Measurements from ENCODE around the gene C17orf67. TPM values are rescaled to one million over a fixed set of nuclear protein-coding genes. Genes with fewer than 3 reads are reported as not detected.

C17orf67 gene
- total and polyA plus RNA-seq, 2 of the 13 experiments (the other 11 are each of a cell fraction or from before 2014, with no cell fraction given) = 0.41 to 0.86 TPM

DNA sequence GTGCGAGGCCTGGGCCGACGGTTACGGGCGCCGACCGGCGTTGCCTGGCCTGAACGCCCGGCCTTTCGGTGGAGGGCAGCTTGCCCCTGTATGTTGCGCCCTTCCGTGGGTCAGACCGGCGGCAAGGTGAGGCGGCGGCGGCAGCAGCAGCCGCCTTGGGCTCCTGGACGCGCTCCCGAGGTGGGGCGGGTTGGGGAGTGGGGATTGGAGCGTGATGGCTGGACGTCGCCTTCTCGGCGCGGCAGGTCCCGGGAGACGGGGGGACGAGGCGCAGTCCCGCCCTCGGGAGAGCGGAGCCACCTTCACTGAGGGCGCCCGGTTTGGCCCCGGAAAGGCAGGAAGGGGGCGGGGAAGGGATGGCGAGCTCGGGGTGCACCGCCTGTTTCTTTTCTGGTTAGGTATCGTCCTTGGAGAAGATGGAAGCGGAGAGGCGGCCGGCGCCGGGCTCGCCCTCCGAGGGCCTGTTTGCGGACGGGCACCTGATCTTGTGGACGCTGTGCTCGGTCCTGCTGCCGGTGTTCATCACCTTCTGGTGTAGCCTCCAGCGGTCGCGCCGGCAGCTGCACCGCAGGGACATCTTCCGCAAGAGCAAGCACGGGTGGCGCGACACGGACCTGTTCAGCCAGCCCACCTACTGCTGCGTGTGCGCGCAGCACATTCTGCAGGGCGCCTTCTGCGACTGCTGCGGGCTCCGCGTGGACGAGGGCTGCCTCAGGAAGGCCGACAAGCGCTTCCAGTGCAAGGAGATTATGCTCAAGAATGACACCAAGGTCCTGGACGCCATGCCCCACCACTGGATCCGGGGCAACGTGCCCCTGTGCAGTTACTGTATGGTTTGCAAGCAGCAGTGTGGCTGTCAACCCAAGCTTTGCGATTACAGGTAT, 902 bp upstream of the C17orf67 start (continued):
- TF ChIP-seq TIGD3 (CRISPR knock-in tag; IDR thresholded peaks at IDR 0.05; ENCODE audit: borderline replicate concordance) (0 out of 2 replicates have a peak, but pooled peaks have one; percentile 33), BRD4 (CRISPR knock-in tag; IDR thresholded peaks at IDR 0.05) (peak; percentile 50), NKX3-1 (CRISPR knock-in tag; IDR thresholded peaks at IDR 0.05) (peak; percentile 38; the same call in 1 of the 2 replicates), ARID4A (CRISPR knock-in tag; IDR thresholded peaks at IDR 0.05; ENCODE audit: borderline replicate concordance) (peak; percentile 66), ELF1 (CRISPR knock-in tag; IDR thresholded peaks at IDR 0.05) (peak; percentile 17; the same call in 1 of the 2 replicates), CBX2 (IDR thresholded peaks at IDR 0.05; ENCODE audit: low read depth, low read length) (no peak), CBX2 (CRISPR knock-in tag; IDR thresholded peaks at IDR 0.05; ENCODE audit: low read depth) (peak; percentile 57; the same call in 1 of the 2 replicates), ZNF292 (CRISPR knock-in tag; IDR thresholded peaks at IDR 0.05; ENCODE audit: borderline replicate concordance, low read depth) (peak; percentile 88), ZNF646 (CRISPR knock-in tag; IDR thresholded peaks at IDR 0.05) (0 out of 2 replicates have a peak, but pooled peaks have one; percentile 41), ATF4 (CRISPR knock-in tag; IDR thresholded peaks at IDR 0.05) (0 out of 4 replicates have a peak, but pooled peaks of 1 of the 2 experiments have one; percentile 16)
- TF ChIP-seq, protein P1, sequence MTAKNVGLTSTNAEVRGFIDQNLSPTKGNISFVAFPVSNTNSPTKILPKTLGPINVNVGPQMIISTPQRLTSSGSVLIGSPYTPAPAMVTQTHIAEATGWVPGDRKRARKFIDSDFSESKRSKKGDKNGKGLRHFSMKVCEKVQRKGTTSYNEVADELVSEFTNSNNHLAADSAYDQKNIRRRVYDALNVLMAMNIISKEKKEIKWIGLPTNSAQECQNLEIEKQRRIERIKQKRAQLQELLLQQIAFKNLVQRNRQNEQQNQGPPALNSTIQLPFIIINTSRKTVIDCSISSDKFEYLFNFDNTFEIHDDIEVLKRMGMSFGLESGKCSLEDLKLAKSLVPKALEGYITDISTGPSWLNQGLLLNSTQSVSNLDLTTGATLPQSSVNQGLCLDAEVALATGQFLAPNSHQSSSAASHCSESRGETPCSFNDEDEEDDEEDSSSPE (CRISPR knock-in tag; IDR thresholded peaks at IDR 0.05) = peak; percentile 1
